ENCODE data around the gene ST3GAL6. TPM values are rescaled to one million over a fixed set of nuclear protein-coding genes. Genes with fewer than 3 reads are reported as not detected.

ST3GAL6 gene
- total RNA-seq, 1 donor from 2014 or later: 16.0 TPM

GRCh38 chr3:98754483-98754882, 8.7 kb upstream of the ST3GAL6 start:
- Mint-ChIP-seq H3K27me3 (ENCODE audit: low read depth) (no peaks in the 10 kb centered on the region), H3K27ac (ENCODE audit: unreplicated experiment) (no peak overlapping the region), H3K4me3 (no peak overlapping the region), H3K36me3 (ENCODE audit: low read depth) (no peaks in the 10 kb centered on the region), H3K9me3 (no peaks in the 10 kb centered on the region), H3K4me1 (peaks cover 28% of the 10 kb centered on the region)
- TF ChIP-seq CTCF (conservative IDR thresholded peaks at IDR 0.05): no peak
- DNase-seq (ENCODE audit: low read depth, low spot score): no peak

GRCh38 chr3:98755601-98756000, 7.5 kb upstream of the ST3GAL6 start:
- Mint-ChIP-seq H3K36me3 (ENCODE audit: low read depth) (no peaks in the 10 kb centered on the region), H3K27me3 (ENCODE audit: low read depth) (no peaks in the 10 kb centered on the region), H3K4me3 (no peak overlapping the region), H3K4me1 (peaks cover 32% of the 10 kb centered on the region), H3K9me3 (no peaks in the 10 kb centered on the region), H3K27ac (ENCODE audit: unreplicated experiment) (no peak overlapping the region)
- no peak for TF ChIP-seq CTCF (conservative IDR thresholded peaks at IDR 0.05)
- no peak for DNase-seq (ENCODE audit: low read depth, low spot score)

- Mint-ChIP-seq H3K36me3 (ENCODE audit: low read depth) (peaks cover 2% of the 10 kb centered on the region), H3K27ac (ENCODE audit: unreplicated experiment) (peak overlapping the region; percentile 17), H3K4me1 (peaks cover 58% of the 10 kb centered on the region), H3K4me3 (no peak overlapping the region), H3K27me3 (ENCODE audit: low read depth) (no peaks in the 10 kb centered on the region), H3K9me3 (no peaks in the 10 kb centered on the region)
- no peak for TF ChIP-seq CTCF (conservative IDR thresholded peaks at IDR 0.05)
- no peak for DNase-seq (ENCODE audit: low read depth, low spot score)
Measured at GRCh38 chr3:98759629-98760028, 3.5 kb upstream of the ST3GAL6 start.

- H3K27ac Mint-ChIP-seq (ENCODE audit: unreplicated experiment): peak overlapping the region; percentile 12
- H3K4me3 Mint-ChIP-seq: peak overlapping the region; percentile 3
- peaks cover 2% of the 10 kb centered on the region for H3K36me3 Mint-ChIP-seq (ENCODE audit: low read depth)
- DNase-seq (ENCODE audit: low read depth, low spot score): no peak
- H3K4me1 Mint-ChIP-seq: peaks cover 47% of the 10 kb centered on the region
- no peaks in the 10 kb centered on the region for H3K27me3 Mint-ChIP-seq (ENCODE audit: low read depth)
- TF ChIP-seq CTCF (conservative IDR thresholded peaks at IDR 0.05): no peak
- H3K9me3 Mint-ChIP-seq: no peaks in the 10 kb centered on the region
Measured at GRCh38 chr3:98761643-98762229, 1.4 kb upstream of the ST3GAL6 start.

GRCh38 chr3:98763819-98764418, 779 bp downstream of the ST3GAL6 start:
- H3K4me3 Mint-ChIP-seq: no peak overlapping the region
- DNase-seq (ENCODE audit: low read depth, low spot score): no peak
- peaks cover 62% of the 10 kb centered on the region for H3K4me1 Mint-ChIP-seq
- H3K27me3 Mint-ChIP-seq (ENCODE audit: low read depth): no peaks in the 10 kb centered on the region
- TF ChIP-seq CTCF (conservative IDR thresholded peaks at IDR 0.05): no peak
- peak overlapping the region; percentile 66 for H3K27ac Mint-ChIP-seq (ENCODE audit: unreplicated experiment)
- H3K9me3 Mint-ChIP-seq: no peaks in the 10 kb centered on the region
- peaks cover 2% of the 10 kb centered on the region for H3K36me3 Mint-ChIP-seq (ENCODE audit: low read depth)

All from neural crest cell (in vitro differentiated cells).